Inferior parietal cortex (tissue), 1 donor: ENCODE measurements around the gene TROAP.
"Not testable (repeated sequence)": the region's sequence is repeated elsewhere in the genome, so short reads cannot be mapped to it uniquely, and the experiment has no call there.

Experiments used
- DNase-seq: peaks from one replicate; pipeline ENCODE4 v3.0.0-alpha.2; 2016; ENCODE audit errors: extremely low spot score

The TROAP gene

GRCh38 chr12:49330631-49331379 lies 7.8 kb downstream of the TROAP start:
- no peak for DNase-seq

GRCh38 chr12:49331380-49332222 lies 8.5 kb downstream of the TROAP start:
- DNase-seq = peak; percentile 79

- DNase-seq = no peak
Measured at GRCh38 chr12:49332441-49332861, 9.4 kb downstream of the TROAP start.

GRCh38 chr12:49332891-49333371 lies 9.9 kb downstream of the TROAP start:
- DNase-seq = no peak

- not testable (repeated sequence) for DNase-seq
Measured at GRCh38 chr12:49333778-49334177, 10.7 kb downstream of the TROAP start.

- no peak for DNase-seq
Measured at GRCh38 chr12:49334226-49334625, 11.2 kb downstream of the TROAP start.

- DNase-seq = no peak
Measured at GRCh38 chr12:49334681-49335080, 11.6 kb downstream of the TROAP start.

GRCh38 chr12:49335118-49335954 lies 12.3 kb downstream of the TROAP start:
- DNase-seq = no peak

- no peak for DNase-seq
Measured at GRCh38 chr12:49335955-49336644, 13.0 kb downstream of the TROAP start.

GRCh38 chr12:49336645-49337584 lies 13.9 kb downstream of the TROAP start, which contains the start of gene C1QL4:
Gene C1QL4 (minus strand): TSS chr12:49337188. CDS start chr12:49336477, 711 bp downstream.
- peak; percentile 57 for DNase-seq

- DNase-seq = no peak
Measured at GRCh38 chr12:49338830-49339463, 15.9 kb downstream of the TROAP start.

- DNase-seq = no peak
Measured at GRCh38 chr12:49339464-49339861, 16.4 kb downstream of the TROAP start.

GRCh38 chr12:49340095-49340870 lies 17.2 kb downstream of the TROAP start:
- DNase-seq = no peak

- DNase-seq = no peak
Measured at GRCh38 chr12:49340971-49341776, 18.1 kb downstream of the TROAP start.

GRCh38 chr12:49341777-49342065 lies 18.7 kb downstream of the TROAP start:
- DNase-seq = no peak

- peak; percentile 70 for DNase-seq
Measured at GRCh38 chr12:49342066-49342913, 19.2 kb downstream of the TROAP start.
